ENCODE results near the gene MTHFD2L. TPM values are rescaled to one million over a fixed set of nuclear protein-coding genes. Genes with fewer than 3 reads are reported as not detected.

Gene MTHFD2L
- total RNA-seq, 1 experiment from 2014 or later: 24.1 TPM

- no peak for TF ChIP-seq CTCF (IDR thresholded peaks at IDR 0.05; ENCODE audit: unreplicated experiment)
- no TSS peak for BruUV-seq (replicated peaks)
- no peak for DNase-seq
- H3K27ac Mint-ChIP-seq (ENCODE audit: unreplicated experiment): no peak overlapping the region
- no peaks in the 10 kb centered on the region for H3K9me3 Mint-ChIP-seq (ENCODE audit: low read depth, unreplicated experiment)
- intact Hi-C loops (cut with micrococcal nuclease; ENCODE audit: unreplicated experiment): no loop called here
- CTCF ChIA-PET: no interaction called here
- no peaks in the 10 kb centered on the region for H3K27me3 Mint-ChIP-seq (ENCODE audit: unreplicated experiment)
- H3K4me1 Mint-ChIP-seq (ENCODE audit: low read depth, unreplicated experiment): peaks cover 15% of the 10 kb centered on the region
- H3K36me3 Mint-ChIP-seq (ENCODE audit: insufficient read depth, unreplicated experiment): peaks cover 5% of the 10 kb centered on the region
- H3K4me3 Mint-ChIP-seq (ENCODE audit: low read depth, unreplicated experiment): no peak overlapping the region
Observed at GRCh38 chr4:74317616-74318246, 159.8 kb downstream of the MTHFD2L start.

- no peak for DNase-seq
- no peaks in the 10 kb centered on the region for H3K27me3 Mint-ChIP-seq (ENCODE audit: unreplicated experiment)
- peaks cover 5% of the 10 kb centered on the region for H3K36me3 Mint-ChIP-seq (ENCODE audit: insufficient read depth, unreplicated experiment)
- H3K4me3 Mint-ChIP-seq (ENCODE audit: low read depth, unreplicated experiment): no peak overlapping the region
- peaks cover 15% of the 10 kb centered on the region for H3K4me1 Mint-ChIP-seq (ENCODE audit: low read depth, unreplicated experiment)
- CTCF ChIA-PET: no interaction called here
- no peaks in the 10 kb centered on the region for H3K9me3 Mint-ChIP-seq (ENCODE audit: low read depth, unreplicated experiment)
- H3K27ac Mint-ChIP-seq (ENCODE audit: unreplicated experiment): no peak overlapping the region
- intact Hi-C loops (cut with micrococcal nuclease; ENCODE audit: unreplicated experiment): no loop called here
- TF ChIP-seq CTCF (IDR thresholded peaks at IDR 0.05; ENCODE audit: unreplicated experiment): no peak
- no TSS peak for BruUV-seq (replicated peaks)
Observed at GRCh38 chr4:74318276-74318675, 160.4 kb downstream of the MTHFD2L start.

- intact Hi-C loops (cut with micrococcal nuclease; ENCODE audit: unreplicated experiment): no loop called here
- DNase-seq: no peak
- H3K4me3 Mint-ChIP-seq (ENCODE audit: low read depth, unreplicated experiment): no peak overlapping the region
- BruUV-seq (replicated peaks): no TSS peak
- no peaks in the 10 kb centered on the region for H3K9me3 Mint-ChIP-seq (ENCODE audit: low read depth, unreplicated experiment)
- TF ChIP-seq CTCF (IDR thresholded peaks at IDR 0.05; ENCODE audit: unreplicated experiment): no peak
- no peaks in the 10 kb centered on the region for H3K27me3 Mint-ChIP-seq (ENCODE audit: unreplicated experiment)
- CTCF ChIA-PET: interaction anchor here (2.2 kb wide), 1 partner anchor 351 kb away, joined by 15 read pairs; no protein-coding TSS in a partner anchor
- peaks cover 15% of the 10 kb centered on the region for H3K4me1 Mint-ChIP-seq (ENCODE audit: low read depth, unreplicated experiment)
- peaks cover 5% of the 10 kb centered on the region for H3K36me3 Mint-ChIP-seq (ENCODE audit: insufficient read depth, unreplicated experiment)
- H3K27ac Mint-ChIP-seq (ENCODE audit: unreplicated experiment): no peak overlapping the region
Observed at GRCh38 chr4:74319470-74319869, 161.6 kb downstream of the MTHFD2L start.

- intact Hi-C loops (cut with micrococcal nuclease; ENCODE audit: unreplicated experiment): loop anchor here (1.0 to 10.0 kb wide), 7 partner anchors 37 to 964 kb away; partner anchors contain the start of genes AREG and BTC
- CTCF ChIA-PET: interaction anchor here (0.6 to 2.2 kb wide), 3 partner anchors 45 to 350 kb away, joined by 3 to 15 read pairs (median 6); no protein-coding TSS in a partner anchor
Observed at GRCh38 chr4:74320559-74321118, 162.7 kb downstream of the MTHFD2L start.

More at GRCh38 chr4:74320559-74321118, 162.7 kb downstream of the MTHFD2L start:
- Mint-ChIP-seq H3K27ac (ENCODE audit: unreplicated experiment) (peak overlapping the region; percentile 58), H3K4me3 (ENCODE audit: low read depth, unreplicated experiment) (peak overlapping the region; percentile 56), H3K36me3 (ENCODE audit: insufficient read depth, unreplicated experiment) (peaks cover 5% of the 10 kb centered on the region), H3K9me3 (ENCODE audit: low read depth, unreplicated experiment) (no peaks in the 10 kb centered on the region), H3K27me3 (ENCODE audit: unreplicated experiment) (no peaks in the 10 kb centered on the region), H3K4me1 (ENCODE audit: low read depth, unreplicated experiment) (peaks cover 15% of the 10 kb centered on the region)
- peak; percentile 54 for TF ChIP-seq CTCF (IDR thresholded peaks at IDR 0.05; ENCODE audit: unreplicated experiment)
- BruUV-seq (replicated peaks): no TSS peak
- peak; percentile 85 for DNase-seq

Measured in Calu3 (cell line).